Heart left ventricle (tissue), 13 donors: ENCODE results near the gene UGT1A7.
"Not testable (repeated sequence)": the region's sequence is repeated elsewhere in the genome, so short reads cannot be mapped to it uniquely, and the experiment has no call there.

Experiments
- POLR2A ChIP-seq, 2 donors: fragments of 450-650 bp; IDR thresholded peaks; one replicate each; pipeline ENCODE4 v1.6.1; 2017; ENCODE audit warnings: antibody characterized with exemption in 2 of 2, mild to moderate bottlenecking in 2 of 2, moderate library complexity in 2 of 2
- TF ChIP-seq, protein P1 (sequence below), 12 donors: fragments of 200-600 bp; sonication (generic) in 4 of 12; IDR thresholded peaks; one replicate each; pipeline versions ENCODE4 v1.5.0 to v1.8.0; 2018 to 2022; ENCODE audit warnings: antibody characterized with exemption in 12 of 12, mild to moderate bottlenecking in 5 of 12
- donor health status: ischemic (EF 13 %, LVEDD 7.1; RV severe dilation, severe dysfunction).
- donor health status: DM: no; HTN: yes; CAD: no.
- donor health status: DM: no; HTN: no; CAD: no.
- donor health status: ischemic (EF 25% LVEDD 6.9; RV normal size, moderate dysfunction).
- donor health status: ischemic (EF 25% LVEDD 5.7; RV mildly dilated, moderate dysfunction).
- donor health status: ischemic (EF 35%, LVEDD 5.7; RV mildly dilated, moderate dysfunction).
- donor health status: nonischemic (EF 11% LVEDD 7.7; RV severe dilation, severe dysfunction).
- donor health status: DM: yes; HTN: yes; CAD: no.
- donor health status: PGD.
- donor health status: ischemic (EF 29% LVEDD 5.4; RV normal size, mild dysfunction).
- donor health status: nonischemic (EF 23%, LVEDD 6.1; RV moderate dilation, normal function).

GRCh38 chr2:233751212-233752009 is 69.7 kb downstream of the UGT1A7 start:
- TF ChIP-seq, protein P1, sequence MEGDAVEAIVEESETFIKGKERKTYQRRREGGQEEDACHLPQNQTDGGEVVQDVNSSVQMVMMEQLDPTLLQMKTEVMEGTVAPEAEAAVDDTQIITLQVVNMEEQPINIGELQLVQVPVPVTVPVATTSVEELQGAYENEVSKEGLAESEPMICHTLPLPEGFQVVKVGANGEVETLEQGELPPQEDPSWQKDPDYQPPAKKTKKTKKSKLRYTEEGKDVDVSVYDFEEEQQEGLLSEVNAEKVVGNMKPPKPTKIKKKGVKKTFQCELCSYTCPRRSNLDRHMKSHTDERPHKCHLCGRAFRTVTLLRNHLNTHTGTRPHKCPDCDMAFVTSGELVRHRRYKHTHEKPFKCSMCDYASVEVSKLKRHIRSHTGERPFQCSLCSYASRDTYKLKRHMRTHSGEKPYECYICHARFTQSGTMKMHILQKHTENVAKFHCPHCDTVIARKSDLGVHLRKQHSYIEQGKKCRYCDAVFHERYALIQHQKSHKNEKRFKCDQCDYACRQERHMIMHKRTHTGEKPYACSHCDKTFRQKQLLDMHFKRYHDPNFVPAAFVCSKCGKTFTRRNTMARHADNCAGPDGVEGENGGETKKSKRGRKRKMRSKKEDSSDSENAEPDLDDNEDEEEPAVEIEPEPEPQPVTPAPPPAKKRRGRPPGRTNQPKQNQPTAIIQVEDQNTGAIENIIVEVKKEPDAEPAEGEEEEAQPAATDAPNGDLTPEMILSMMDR (IDR thresholded peaks at IDR 0.05), result not testable (repeated sequence)
- TF ChIP-seq POLR2A (IDR thresholded peaks at IDR 0.05), result not testable (repeated sequence)
